Measurements from ENCODE around the gene LIN9. TPM values are rescaled to one million over a fixed set of nuclear protein-coding genes. Genes with fewer than 3 reads are reported as not detected.

The LIN9 gene
- total and polyA plus RNA-seq, 2 of the 8 experiments (the other 6 are each of a cell fraction or from before 2014, with no cell fraction given), result 5.6 to 12.6 TPM

- Histone ChIP-seq H3K23ac (ENCODE audit: insufficient read length) (no peak overlapping the region), H3K14ac (ENCODE audit: insufficient read length) (no peak overlapping the region), H3K18ac (ENCODE audit: extremely low read depth, low read length) (no peak overlapping the region), H3K27me3 (replicated peaks in 1 of 4; ENCODE audit: control insufficient read depth in 3 of 4, extremely low read depth in 1 of 4, insufficient read depth in 3 of 4, low read length in 3 of 4) (no peaks in the 10 kb centered on the region; a peak in 1 of 7 replicates), H3K4me2 (ENCODE audit: insufficient read depth in 1 of 2, low read depth in 2 of 2, low read length in 2 of 2) (no peak overlapping the region), H2BK15ac (ENCODE audit: low read length) (no peak overlapping the region), H2BK12ac (ENCODE audit: low read depth, low read length) (no peak overlapping the region), H4K91ac (replicated peaks; ENCODE audit: insufficient read length, low read length) (no peak overlapping the region), H3K4me1 (replicated peaks in 1 of 4; ENCODE audit: control insufficient read depth in 3 of 4, insufficient read depth in 4 of 4, low read length in 3 of 4) (no peaks in the 10 kb centered on the region), H4K20me1 (replicated peaks in 1 of 2; ENCODE audit: control insufficient read depth in 1 of 2, insufficient read depth in 2 of 2, low read length in 2 of 2) (no peaks in the 10 kb centered on the region), H3K36me3 (ENCODE audit: control insufficient read depth in 2 of 4, insufficient read depth in 4 of 4, low read length in 3 of 4) (no peaks in the 10 kb centered on the region), H3K9ac (replicated peaks in 1 of 4; ENCODE audit: extremely low read depth in 1 of 4, low read depth in 3 of 4, low read length in 3 of 4) (no peak overlapping the region), H2AFZ (ENCODE audit: low read length) (no peak overlapping the region), H4K8ac (ENCODE audit: extremely low read depth, insufficient read depth, low read length) (no peak overlapping the region), H2AK5ac (ENCODE audit: low read depth, low read length) (no peak overlapping the region), H2BK20ac (ENCODE audit: low read length) (no peak overlapping the region), H3K79me1 (ENCODE audit: low read depth, low read length) (no peaks in the 10 kb centered on the region), H3K23me2 (ENCODE audit: low read depth, low read length) (no peaks in the 10 kb centered on the region), H3K4ac (replicated peaks; ENCODE audit: insufficient read length, low read depth, low read length) (no peak overlapping the region), H3K27ac (ENCODE audit: low read depth, low read length) (no peak overlapping the region), H2BK5ac (ENCODE audit: low read depth, low read length) (no peak overlapping the region), H3K56ac (replicated peaks; ENCODE audit: insufficient read length, low read depth, low read length) (no peak overlapping the region), H3K79me2 (ENCODE audit: control insufficient read depth in 1 of 2, insufficient read depth in 2 of 2, low read length in 2 of 2) (no peaks in the 10 kb centered on the region), H3K4me3 (ENCODE audit: extremely low read depth in 1 of 4, insufficient read depth in 2 of 4, low read depth in 3 of 4, low read length in 4 of 4) (no peak overlapping the region), H4K5ac (ENCODE audit: insufficient read length, low read depth, low read length) (no peak overlapping the region), H3K9me3 (ENCODE audit: insufficient read depth in 2 of 2, low read depth in 1 of 2, low read length in 1 of 2) (no peaks in the 10 kb centered on the region), H2BK120ac (replicated peaks; ENCODE audit: low read depth, low read length) (peak overlapping the region; percentile 22)
- 73% methylated on average over 1 of the region's 1 CpG; no CpG with 5 or more reads in 1 of the 2 experiments for WGBS, 2 experiments (ENCODE audit: extremely low coverage in 1 of 2, insufficient coverage in 1 of 2, insufficient read length in 1 of 2, insufficient replicate concordance in 2 of 2, low coverage in 1 of 2, low lambda C conversion rate in 2 of 2, missing lambda C conversion rate in 1 of 2)
- POLR2A ChIA-PET (ENCODE audit: partially characterized antibody), result no interaction called here
- DNase-seq (ENCODE audit: low read depth in 1 of 2, low spot score in 2 of 2) (no peak), FAIRE-seq (no peak)
- no peak for TF ChIP-seq KDM1A (IDR thresholded peaks at IDR 0.05; ENCODE audit: borderline replicate concordance, low read length)
- no peak for TF ChIP-seq ATF2 (IDR thresholded peaks at IDR 0.05; ENCODE audit: low read length)
- TF ChIP-seq SP4 (IDR thresholded peaks at IDR 0.05; ENCODE audit: low read length), result no peak
- no peak for TF ChIP-seq EGR1 (IDR thresholded peaks at IDR 0.05; ENCODE audit: borderline replicate concordance, low read depth, low read length)
- no peak for TF ChIP-seq CHD1 (IDR thresholded peaks at IDR 0.05; ENCODE audit: low read depth, low read length)
- no peak for TF ChIP-seq SIN3A (conservative IDR thresholded peaks at IDR 0.05 in 1 of 2, IDR thresholded peaks at IDR 0.05 in 1 of 2; ENCODE audit: low read depth in 1 of 2, low read length in 2 of 2)
- TF ChIP-seq, protein P1, sequence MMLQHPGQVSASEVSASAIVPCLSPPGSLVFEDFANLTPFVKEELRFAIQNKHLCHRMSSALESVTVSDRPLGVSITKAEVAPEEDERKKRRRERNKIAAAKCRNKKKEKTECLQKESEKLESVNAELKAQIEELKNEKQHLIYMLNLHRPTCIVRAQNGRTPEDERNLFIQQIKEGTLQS (IDR thresholded peaks at IDR 0.05; ENCODE audit: insufficient read depth, low read depth, low read length), result no peak
- TF ChIP-seq SP2 (IDR thresholded peaks at IDR 0.05; ENCODE audit: low read length), result no peak
- TF ChIP-seq TBP (IDR thresholded peaks at IDR 0.05; ENCODE audit: low read depth, low read length), result no peak
- no peak for TF ChIP-seq CEBPB (IDR thresholded peaks at IDR 0.05; ENCODE audit: low read depth, low read length)
- TF ChIP-seq POU5F1 (IDR thresholded peaks at IDR 0.05; ENCODE audit: low read depth, low read length), result no peak
- CTCF ChIA-PET (ENCODE audit: partially characterized antibody), result interaction anchor here (0.8 to 2.9 kb wide), 3 partner anchors 8 to 199 kb away, joined by 4 to 14 read pairs (median 9); no protein-coding TSS in a partner anchor
Measured at GRCh38 chr1:226325178-226325577, 16.2 kb upstream of the LIN9 start.

Data from H1 (cell line).